Activated naive CD8-positive, alpha-beta T cell treated with anti-CD3 and anti-CD28 coated beads, Interleukin-2, amount 50 U/mL, for 16 hours (primary cell): Measurements from ENCODE around the gene TAS2R4.
"Not testable (repeated sequence)": the region's sequence is repeated elsewhere in the genome, so short reads cannot be mapped to it uniquely, and the experiment has no call there.

Experiments
- DNase-seq: peaks from one replicate; pipeline ENCODE4 v3.0.0-alpha.2; 2020; ENCODE audit warnings: low read depth, low spot score

TAS2R4 gene

DNA sequence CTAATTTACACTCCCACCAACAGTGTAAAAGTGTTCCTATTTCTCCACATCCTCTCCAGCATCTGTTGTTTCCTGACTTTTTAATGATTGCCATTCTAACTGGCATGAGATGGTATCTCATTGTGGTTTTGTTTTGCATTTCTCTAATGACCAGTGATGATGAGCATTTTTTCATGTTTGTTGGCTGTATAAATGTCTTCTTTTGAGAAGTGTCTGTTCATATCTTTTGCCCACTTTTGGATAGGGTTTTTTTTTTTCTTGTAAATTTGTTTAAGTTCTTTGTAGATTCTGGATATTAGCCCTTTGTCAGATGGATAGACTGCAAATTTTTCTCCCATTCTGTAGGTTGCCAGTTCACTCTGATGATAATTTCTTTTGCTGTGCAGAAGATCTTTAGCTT, 46.0 kb downstream of the TAS2R4 start:
- not testable (repeated sequence) for DNase-seq
